ENCODE data around the gene PTPRN2.

Gene PTPRN2

GRCh38 chr7:157884461-157885062 is 703.1 kb downstream of the PTPRN2 start:
- no peak for DNase-seq

GRCh38 chr7:157881048-157881771 is 706.4 kb downstream of the PTPRN2 start:
- no peak for DNase-seq

- DNase-seq: no peak
Observed at GRCh38 chr7:157879391-157879790, 708.2 kb downstream of the PTPRN2 start.

GRCh38 chr7:157877298-157878090 is 710.1 kb downstream of the PTPRN2 start:
- DNase-seq: no peak

- no peak for DNase-seq
Observed at GRCh38 chr7:157876469-157877285, 710.9 kb downstream of the PTPRN2 start.

GRCh38 chr7:157875230-157876179 is 712.1 kb downstream of the PTPRN2 start:
- DNase-seq: no peak

GRCh38 chr7:157874870-157875229 is 712.8 kb downstream of the PTPRN2 start:
- DNase-seq: no peak

GRCh38 chr7:157874208-157874816 is 713.3 kb downstream of the PTPRN2 start:
- DNase-seq: no peak

GRCh38 chr7:157873664-157874063 is 714.0 kb downstream of the PTPRN2 start:
- DNase-seq: no peak

- DNase-seq: no peak
Observed at GRCh38 chr7:157873181-157873580, 714.4 kb downstream of the PTPRN2 start.

- DNase-seq: no peak
Observed at GRCh38 chr7:157872447-157872846, 715.2 kb downstream of the PTPRN2 start.

GRCh38 chr7:157871681-157872080 is 715.9 kb downstream of the PTPRN2 start:
- no peak for DNase-seq

GRCh38 chr7:157870644-157871290 is 716.9 kb downstream of the PTPRN2 start:
- no peak for DNase-seq

GRCh38 chr7:157869793-157870192 is 717.8 kb downstream of the PTPRN2 start:
- DNase-seq: no peak

GRCh38 chr7:157867685-157868305 is 719.8 kb downstream of the PTPRN2 start:
- no peak for DNase-seq

GRCh38 chr7:157866336-157866924 is 721.2 kb downstream of the PTPRN2 start:
- DNase-seq: no peak

- DNase-seq: no peak
Observed at GRCh38 chr7:157865351-157866165, 722.1 kb downstream of the PTPRN2 start.

- no peak for DNase-seq
Observed at GRCh38 chr7:157864911-157865310, 722.7 kb downstream of the PTPRN2 start.
